Neuronal stem cell (in vitro differentiated cells): ENCODE results near the gene SAA1.
A peak's percentile ranks its signal among the peaks of the same experiment; 100 is the strongest.

Experiments used
- DNase-seq: peaks from one replicate; pipeline ENCODE4 v3.0.0-alpha.2; 2013; ENCODE audit warnings: low spot score
- H2AFZ ChIP-seq: one replicate; pipeline ENCODE4 v1.6.1; 2013; ENCODE audit warnings: mild to moderate bottlenecking, low read length, inconsistent platforms
- H2AK5ac ChIP-seq: 2 replicates; pipeline ENCODE4 v1.6.1; 2013; ENCODE audit warnings: low read depth, mild to moderate bottlenecking, inconsistent platforms, low read length, moderate library complexity, mixed read lengths
- H2BK120ac ChIP-seq: 2 replicates; pipeline ENCODE4 v1.6.1; 2013; ENCODE audit warnings: low read depth, mild to moderate bottlenecking, inconsistent platforms, low read length, moderate library complexity, mixed read lengths
- H2BK12ac ChIP-seq: one replicate; pipeline ENCODE4 v1.6.1; 2013; ENCODE audit warnings: low read length, inconsistent platforms
- H2BK15ac ChIP-seq: 2 replicates; pipeline ENCODE4 v1.6.1; 2013; ENCODE audit warnings: mild to moderate bottlenecking, low read length, inconsistent platforms, mixed read lengths
- H2BK5ac ChIP-seq: one replicate; pipeline ENCODE4 v1.6.1; 2013; ENCODE audit warnings: inconsistent platforms, mild to moderate bottlenecking, low read length, moderate library complexity
- H3K14ac ChIP-seq: one replicate; pipeline ENCODE4 v1.6.1; 2013; ENCODE audit warnings: low read length, inconsistent platforms
- H3K18ac ChIP-seq: 2 replicates; pipeline ENCODE4 v1.6.1; 2013; ENCODE audit warnings: low read length, inconsistent platforms
- H3K23ac ChIP-seq: 2 replicates; pipeline ENCODE4 v1.6.1; 2013; ENCODE audit warnings: low read depth, mild to moderate bottlenecking, mixed read lengths, low read length, inconsistent platforms; ENCODE audit not compliant: poor library complexity
- H3K27ac ChIP-seq: replicated peaks from 3 replicates; pipeline ENCODE4 v1.5.1; 2013; ENCODE audit warnings: low read length, inconsistent platforms
- H3K27me3 ChIP-seq, 3 experiments: 2 replicates each; pipeline ENCODE4 v1.6.1; 2013; ENCODE audit warnings: low read length in 3 of 3, mild to moderate bottlenecking in 2 of 3, inconsistent platforms in 1 of 3, low read depth in 1 of 3, mixed read lengths in 1 of 3, moderate library complexity in 1 of 3; ENCODE audit not compliant: control insufficient read depth in 3 of 3, insufficient read depth in 3 of 3
- H3K36me3 ChIP-seq, 2 donors: replicated peaks in 1 of 2; 2 replicates each; pipeline ENCODE4 v1.6.1; 2013; ENCODE audit warnings: low read length in 2 of 2; ENCODE audit not compliant: control insufficient read depth in 2 of 2, insufficient read depth in 2 of 2
- H3K4ac ChIP-seq: 2 replicates; pipeline ENCODE4 v1.6.1; 2013; ENCODE audit warnings: inconsistent platforms, mild to moderate bottlenecking, low read length, moderate library complexity
- H3K4me1 ChIP-seq, 2 donors: 1 replicate in 1 of 2; 2 replicates in 1 of 2; pipeline ENCODE4 v1.6.1; 2013; ENCODE audit warnings: low read length in 2 of 2, low read depth in 1 of 2; ENCODE audit not compliant: control insufficient read depth in 2 of 2, insufficient read depth in 1 of 2
- H3K4me2 ChIP-seq: one replicate; pipeline ENCODE4 v1.6.1; 2013; ENCODE audit warnings: mild to moderate bottlenecking, low read length, inconsistent platforms; ENCODE audit not compliant: insufficient read depth, poor library complexity, severe bottlenecking
- H3K4me3 ChIP-seq, 2 donors: 2 replicates each; pipeline ENCODE4 v1.5.1; 2013; ENCODE audit warnings: low read length in 2 of 2, mild to moderate bottlenecking in 2 of 2, inconsistent platforms in 1 of 2, moderate library complexity in 1 of 2
- H3K79me1 ChIP-seq: one replicate; pipeline ENCODE4 v1.6.1; 2013; ENCODE audit warnings: low read depth, mild to moderate bottlenecking, inconsistent platforms, low read length, moderate library complexity
- H3K9ac ChIP-seq: one replicate; pipeline ENCODE4 v1.6.1; 2013; ENCODE audit warnings: mild to moderate bottlenecking, low read depth, low read length, inconsistent platforms; ENCODE audit not compliant: poor library complexity
- H3K9me3 ChIP-seq, 2 donors: replicated peaks in 1 of 2; 2 replicates each; pipeline versions ENCODE3 to v1.6.1; 2013; ENCODE audit warnings: low read length in 2 of 2, mild to moderate bottlenecking in 2 of 2, inconsistent platforms in 1 of 2, low read depth in 1 of 2, mixed read lengths in 1 of 2, moderate library complexity in 1 of 2; ENCODE audit not compliant: control insufficient read depth in 2 of 2, insufficient read depth in 1 of 2
- H4K8ac ChIP-seq: one replicate; pipeline ENCODE4 v1.6.1; 2013; ENCODE audit warnings: low read depth, mild to moderate bottlenecking, inconsistent platforms, low read length, moderate library complexity
- H4K91ac ChIP-seq: one replicate; pipeline ENCODE4 v1.6.1; 2013; ENCODE audit warnings: low read length, low read depth, mild to moderate bottlenecking, inconsistent platforms; ENCODE audit not compliant: poor library complexity
- WGBS, 2 donors: extraction: QIAGEN DNeasy Blood & Tissue Kit; methylation state at CpG; one replicate each; pipeline ENCODE4 v1.1.7; 2013; ENCODE audit warnings: missing lambda C conversion rate in 2 of 2, mixed read lengths in 1 of 2; ENCODE audit not compliant: insufficient read length in 2 of 2, insufficient replicate concordance in 1 of 2; ENCODE audit errors: extremely low coverage in 2 of 2; 5-methylcytosine and 5-hydroxymethylcytosine counted together

Gene SAA1

GRCh38 chr11:18253233-18253632 is 12.8 kb upstream of the SAA1 start:
- H4K8ac ChIP-seq = no peak overlapping the region
- H3K79me1 ChIP-seq = no peaks in the 10 kb centered on the region
- no peak overlapping the region for H3K9ac ChIP-seq
- H3K23ac ChIP-seq = no peak overlapping the region
- H3K9me3 ChIP-seq = no peaks in the 10 kb centered on the region
- H3K27ac ChIP-seq = no peak overlapping the region
- no peaks in the 10 kb centered on the region for H3K4me1 ChIP-seq
- no peak overlapping the region for H2AK5ac ChIP-seq
- H2BK120ac ChIP-seq = no peak overlapping the region
- 100% methylated on average over 2 of the region's 3 CpGs; no CpG with 5 or more reads in 1 of the 2 donors for WGBS, 2 donors
- no peak overlapping the region for H3K4ac ChIP-seq
- H3K4me2 ChIP-seq = no peak overlapping the region
- H2BK5ac ChIP-seq = no peak overlapping the region
- no peak overlapping the region for H2BK12ac ChIP-seq
- peak overlapping the region; percentile 6 for H3K14ac ChIP-seq
- no peak for DNase-seq
- H3K27me3 ChIP-seq = peaks cover 0 to 7% (median 0%) of the 10 kb centered on the region in 3 experiments
- no peak overlapping the region for H3K18ac ChIP-seq
- no peak overlapping the region for H2AFZ ChIP-seq
- no peak overlapping the region for H4K91ac ChIP-seq
- H3K36me3 ChIP-seq = no peaks in the 10 kb centered on the region
- H2BK15ac ChIP-seq = no peak overlapping the region
- H3K4me3 ChIP-seq = no peak overlapping the region

- peak overlapping the region; percentile 24 for H3K9ac ChIP-seq
- H3K4me3 ChIP-seq = no peak overlapping the region
- H3K4ac ChIP-seq = no peak overlapping the region
- H4K8ac ChIP-seq = no peak overlapping the region
- no peaks in the 10 kb centered on the region for H3K36me3 ChIP-seq
- H2BK5ac ChIP-seq = no peak overlapping the region
- no peak overlapping the region for H4K91ac ChIP-seq
- DNase-seq = no peak
- no peaks in the 10 kb centered on the region for H3K4me1 ChIP-seq
- H3K27ac ChIP-seq = no peak overlapping the region
- H3K9me3 ChIP-seq = no peaks in the 10 kb centered on the region
- WGBS, 2 donors = no CpG with 5 or more reads among the region's 11 CpGs
- peaks cover 0 to 2% (median 0%) of the 10 kb centered on the region in 3 experiments for H3K27me3 ChIP-seq
- H3K4me2 ChIP-seq = no peak overlapping the region
- no peaks in the 10 kb centered on the region for H3K79me1 ChIP-seq
- no peak overlapping the region for H3K18ac ChIP-seq
- no peak overlapping the region for H3K14ac ChIP-seq
- H2BK120ac ChIP-seq = no peak overlapping the region
- no peak overlapping the region for H2AFZ ChIP-seq
- no peak overlapping the region for H2AK5ac ChIP-seq
- H2BK15ac ChIP-seq = no peak overlapping the region
- H2BK12ac ChIP-seq = no peak overlapping the region
- peak overlapping the region; percentile 34 for H3K23ac ChIP-seq
Measured at GRCh38 chr11:18253778-18254338, 12.2 kb upstream of the SAA1 start.

- Histone ChIP-seq H2BK15ac (no peak overlapping the region), H3K36me3 (no peaks in the 10 kb centered on the region), H4K91ac (no peak overlapping the region), H3K9ac (no peak overlapping the region), H3K14ac (no peak overlapping the region), H3K79me1 (no peaks in the 10 kb centered on the region), H3K4ac (no peak overlapping the region), H2AK5ac (no peak overlapping the region), H2BK5ac (no peak overlapping the region), H2BK12ac (no peak overlapping the region), H3K18ac (no peak overlapping the region), H2BK120ac (no peak overlapping the region), H3K27ac (no peak overlapping the region), H3K9me3 (no peaks in the 10 kb centered on the region), H3K27me3 (no peaks in the 10 kb centered on the region), H3K4me1 (no peaks in the 10 kb centered on the region), H3K23ac (peak overlapping the region; percentile 34), H4K8ac (no peak overlapping the region), H2AFZ (no peak overlapping the region), H3K4me3 (no peak overlapping the region), H3K4me2 (no peak overlapping the region)
- WGBS, 2 donors = no CpG with 5 or more reads among the region's 2 CpGs
- DNase-seq = no peak
Measured at GRCh38 chr11:18254781-18255361, 11.2 kb upstream of the SAA1 start.

GRCh38 chr11:18259259-18259658 is 6.8 kb upstream of the SAA1 start:
- H3K36me3 ChIP-seq = no peaks in the 10 kb centered on the region
- no peaks in the 10 kb centered on the region for H3K27me3 ChIP-seq
- no peak for DNase-seq
- H2BK120ac ChIP-seq = no peak overlapping the region
- H2BK5ac ChIP-seq = no peak overlapping the region
- no peak overlapping the region for H3K9ac ChIP-seq
- no peaks in the 10 kb centered on the region for H3K9me3 ChIP-seq
- H3K79me1 ChIP-seq = no peaks in the 10 kb centered on the region
- H2BK15ac ChIP-seq = no peak overlapping the region
- no peak overlapping the region for H3K27ac ChIP-seq
- H4K91ac ChIP-seq = no peak overlapping the region
- H4K8ac ChIP-seq = no peak overlapping the region
- no peak overlapping the region for H3K4ac ChIP-seq
- no peak overlapping the region for H3K4me2 ChIP-seq
- H3K23ac ChIP-seq = no peak overlapping the region
- no peak overlapping the region for H2BK12ac ChIP-seq
- no peak overlapping the region for H3K4me3 ChIP-seq
- H2AK5ac ChIP-seq = no peak overlapping the region
- H3K14ac ChIP-seq = no peak overlapping the region
- H3K18ac ChIP-seq = no peak overlapping the region
- no peak overlapping the region for H2AFZ ChIP-seq
- H3K4me1 ChIP-seq = peaks cover 0 to 2% of the 10 kb centered on the region in 2 donors
